HepG2 (cell line): Measurements from ENCODE around the gene G6PC3. TPM values are rescaled to one million over a fixed set of nuclear protein-coding genes. Genes with fewer than 3 reads are reported as not detected.

Experiments
- FOXP4 ChIP-seq: sonication (generic); formaldehyde crosslinking; IDR thresholded peaks from 2 replicates; pipeline ENCODE4 v1.4.0; 2020; ENCODE audit warnings: missing genetic modification reagents
- HOXA5 ChIP-seq: sonication (generic); formaldehyde crosslinking; IDR thresholded peaks from 2 replicates; pipeline ENCODE4 v1.4.0; 2020; ENCODE audit warnings: missing genetic modification reagents
- KAT2B ChIP-seq: fragments of 150-350 bp; IDR thresholded peaks from 2 replicates; pipeline ENCODE4 v1.6.1; 2014; ENCODE audit warnings: low read depth, low read length, borderline replicate concordance
- KDM2A ChIP-seq: sonication (generic); formaldehyde crosslinking; IDR thresholded peaks from 2 replicates; pipeline ENCODE4 v1.4.0; 2020; ENCODE audit warnings: low read depth, missing genetic modification reagents, borderline replicate concordance
- KDM4B ChIP-seq: sonication (generic); formaldehyde crosslinking; IDR thresholded peaks from 2 replicates; pipeline ENCODE4 v1.4.0; 2020; ENCODE audit warnings: missing genetic modification reagents
- LCORL ChIP-seq, 2 experiments: fragments of 450-650 bp in 1 of 2; sonication (generic) in 1 of 2; formaldehyde crosslinking in 1 of 2; IDR thresholded peaks; 2 replicates each; pipeline versions ENCODE4 v1.5.0 to v1.6.1; 2017 to 2020; ENCODE audit warnings: antibody characterized with exemption in 1 of 2, missing genetic modification reagents in 1 of 2
- LRRFIP1 ChIP-seq: sonication (generic); formaldehyde crosslinking; conservative IDR thresholded peaks from 2 replicates; pipeline ENCODE4 v1.4.0; 2020; ENCODE audit warnings: missing genetic modification reagents
- SKI ChIP-seq: fragments of 450-650 bp; IDR thresholded peaks from one replicate; pipeline ENCODE4 v1.6.1; 2018; ENCODE audit warnings: mild to moderate bottlenecking; ENCODE audit not compliant: partially characterized antibody
- SSRP1 ChIP-seq: IDR thresholded peaks from 2 replicates; pipeline ENCODE4 v1.6.1; 2016; ENCODE audit warnings: control low read depth
- TEF ChIP-seq: sonication (generic); formaldehyde crosslinking; IDR thresholded peaks from 2 replicates; pipeline ENCODE4 v1.5.0; 2020; ENCODE audit warnings: missing genetic modification reagents
- TERF1 ChIP-seq: sonication (generic); formaldehyde crosslinking; IDR thresholded peaks from 2 replicates; pipeline ENCODE4 v1.8.0; 2022; ENCODE audit warnings: mild to moderate bottlenecking, missing genetic modification reagents, moderate library complexity
- TP53 ChIP-seq: sonication (generic); formaldehyde crosslinking; conservative IDR thresholded peaks from 2 replicates; pipeline ENCODE4 v1.4.0; 2020; ENCODE audit warnings: missing genetic modification reagents
- ZBTB33 ChIP-seq: sonication (generic); formaldehyde crosslinking; IDR thresholded peaks from 2 replicates; pipeline ENCODE4 v1.4.0; 2020; ENCODE audit warnings: missing genetic modification reagents
- ZSCAN20 ChIP-seq: sonication (generic); formaldehyde crosslinking; IDR thresholded peaks from 2 replicates; pipeline ENCODE4 v1.4.0; 2020; ENCODE audit warnings: missing genetic modification reagents, mild to moderate bottlenecking, borderline replicate concordance
- ZUFSP ChIP-seq: sonication (generic); formaldehyde crosslinking; IDR thresholded peaks from 2 replicates; pipeline ENCODE4 v1.9.0; 2021; ENCODE audit warnings: missing genetic modification reagents, mild to moderate bottlenecking, borderline replicate concordance
- polyA plus RNA-seq, 8 experiments: library from polyadenylated mRNA; depleted of rRNA in 3 of 8; stranded (reverse) in 7 of 8; unstranded in 1 of 8; fragments of >200 nt; fragmentation: Illumina TruSeq in 4 of 8; extraction: Trizol in 4 of 8; gene quantifications; 2 replicates each; pipeline versions ENCODE4 v1.2.1 to v1.2.3, GENCODE V29; 2011 to 2016; ENCODE audit warnings: low read depth in 4 of 8, missing spikeins in 1 of 8, mixed read lengths in 1 of 8; ENCODE audit not compliant: insufficient read depth in 1 of 8
- total RNA-seq, 5 experiments: library from RNA; depleted of rRNA; stranded (reverse); fragments of >200 nt; fragmentation: Illumina TruSeq; extraction: Trizol; gene quantifications; 2 replicates each; pipeline ENCODE4 v1.2.3, GENCODE V29; 2016; ENCODE audit warnings: low read depth in 1 of 5

G6PC3 gene
- total and polyA plus RNA-seq, 2 of the 13 experiments (the other 11 are each of a cell fraction or from before 2014, with no cell fraction given), result 38.5 to 75.8 TPM

- TF ChIP-seq FOXP4 (CRISPR knock-in tag) (peak; percentile 76), ZSCAN20 (CRISPR knock-in tag) (0 out of 2 replicates have a peak, but pooled peaks have one; percentile 42), TP53 (CRISPR knock-in tag) (no peak), TERF1 (no peak), LCORL (IDR thresholded peaks at IDR 0.05) (no peak), LCORL (CRISPR knock-in tag; IDR thresholded peaks at IDR 0.05) (0 out of 2 replicates have a peak, but pooled peaks have one; percentile 27), KAT2B (no peak), HOXA5 (0 out of 2 replicates have a peak, but pooled peaks have one; percentile 71), ZBTB33 (CRISPR knock-in tag) (0 out of 2 replicates have a peak, but pooled peaks have one; percentile 9), LRRFIP1 (CRISPR knock-in tag) (no peak), ZUFSP (no peak), SKI (no peak), TEF (CRISPR knock-in tag) (no peak), KDM2A (CRISPR knock-in tag) (no peak), SSRP1 (CRISPR knock-in tag) (no peak), KDM4B (no peak)
Observed at GRCh38 chr17:44076716-44077594, 6.4 kb downstream of the G6PC3 start (continued).
